22Rv1 (cell line): ENCODE data around the gene EIF2B4.
A peak's percentile ranks its signal among the peaks of the same experiment; 100 is the strongest.

ENCODE experiments used
- CTCF ChIP-seq: fragments of 450-650 bp; IDR thresholded peaks from 2 replicates; pipeline ENCODE4 v1.5.1; 2017; ENCODE audit warnings: mild to moderate bottlenecking
- ZFX ChIP-seq: fragments of 450-650 bp; IDR thresholded peaks from 2 replicates; pipeline ENCODE4 v1.6.1; 2017; ENCODE audit warnings: antibody characterized with exemption, borderline replicate concordance

DNA sequence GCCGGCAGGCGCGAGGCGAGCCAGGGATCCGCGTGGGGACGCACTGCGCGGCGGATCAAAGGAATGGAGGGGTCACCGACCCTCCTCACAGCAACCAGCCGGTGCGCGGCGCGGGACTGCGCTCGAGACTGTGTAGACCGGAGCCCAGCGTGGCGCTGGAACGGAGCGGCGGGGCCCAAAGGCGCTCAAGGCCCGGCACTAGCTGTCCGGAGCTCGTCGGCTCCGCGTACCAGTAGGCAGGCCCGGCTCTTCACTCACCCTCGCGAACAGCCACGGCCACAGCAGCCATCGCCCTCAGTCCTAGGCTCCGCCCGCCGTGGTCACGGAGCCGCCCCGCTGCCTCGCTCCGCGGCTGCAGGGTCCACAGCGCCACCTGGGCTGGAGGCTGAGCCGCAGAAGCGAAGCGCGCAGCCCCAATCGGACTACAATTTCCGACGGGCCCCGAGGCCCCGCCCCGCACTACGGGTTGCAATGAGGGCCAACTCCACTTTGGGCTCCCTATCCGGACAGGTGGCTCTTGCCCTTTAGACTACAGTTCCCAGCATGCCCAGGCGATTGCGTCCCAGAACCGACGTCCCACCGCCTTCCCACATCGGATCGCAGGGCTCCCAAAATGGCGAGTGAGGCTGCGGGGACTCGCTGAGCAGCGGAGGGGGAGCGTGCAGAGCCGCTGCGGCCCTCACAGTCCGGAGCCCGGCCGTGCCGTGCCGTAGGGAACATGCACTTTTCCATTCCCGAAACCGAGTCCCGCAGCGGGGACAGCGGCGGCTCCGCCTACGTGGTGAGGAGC lies at the start of gene EIF2B4, which contains the start of gene SNX17:
- TF ChIP-seq CTCF, result peak; percentile 95
- no peak for TF ChIP-seq ZFX
